Kidney (tissue), 14 donors: ENCODE results near the gene MLLT3. TPM values are rescaled to one million over a fixed set of nuclear protein-coding genes. Genes with fewer than 3 reads are reported as not detected.

ENCODE experiments used
- DNase-seq, 5 donors: peaks; one replicate each; pipeline ENCODE4 v3.0.0-alpha.2; 2013 to 2020
- FAIRE-seq: peaks from 2 replicates; lab custom pipeline; 2012; peaks lifted over from hg19 to GRCh38; lab: Jason Lieb, UNC
- H3K27ac ChIP-seq, 2 donors: one replicate each; pipeline ENCODE4 v1.7.0; 2013; ENCODE audit warnings: low read depth in 2 of 2, low read length in 2 of 2, inconsistent platforms in 1 of 2
- H3K27me3 ChIP-seq: one replicate; pipeline ENCODE4 v1.7.1; 2013; ENCODE audit warnings: low read length, inconsistent platforms; ENCODE audit not compliant: control insufficient read depth, insufficient read depth
- H3K36me3 ChIP-seq, 3 donors: one replicate each; pipeline versions ENCODE4 v1.7.0 to v1.7.1; 2013; ENCODE audit warnings: low read length in 3 of 3, control low read depth in 1 of 3, inconsistent platforms in 1 of 3; ENCODE audit not compliant: insufficient read depth in 3 of 3, control insufficient read depth in 2 of 3
- H3K4me1 ChIP-seq, 3 donors: one replicate each; pipeline versions ENCODE4 v1.7.0 to v1.7.1; 2013; ENCODE audit warnings: low read length in 3 of 3, inconsistent platforms in 1 of 3, low read depth in 1 of 3; ENCODE audit not compliant: control insufficient read depth in 2 of 3, insufficient read depth in 2 of 3
- H3K4me3 ChIP-seq, 3 donors: one replicate each; pipeline versions ENCODE4 v1.7.0 to v1.8.1; 2013; ENCODE audit warnings: low read length in 3 of 3, control low read depth in 1 of 3, inconsistent platforms in 1 of 3
- H3K9ac ChIP-seq, 3 donors: one replicate each; pipeline versions ENCODE4 v1.7.0 to v1.7.1; 2013; ENCODE audit warnings: low read length in 3 of 3, control low read depth in 1 of 3, inconsistent platforms in 1 of 3
- H3K9me3 ChIP-seq, 3 donors: one replicate each; pipeline versions ENCODE4 v1.7.0 to v1.7.1; 2013; ENCODE audit warnings: low read length in 3 of 3, control low read depth in 1 of 3, inconsistent platforms in 1 of 3; ENCODE audit not compliant: control insufficient read depth in 2 of 3, insufficient read depth in 1 of 3
- CTCF ChIP-seq: IDR thresholded peaks from 3 replicates; pipeline ENCODE4 v1.5.1; 2012; ENCODE audit warnings: mild to moderate bottlenecking, moderate library complexity, borderline replicate concordance; ENCODE audit not compliant: insufficient read depth; ENCODE audit errors: extremely low read depth
- intact Hi-C: fragments of 100-400 bp; cut with DNase I; formaldehyde crosslinking; loops from one replicate; pipeline ENCODE4 v1.11.1; 2022
- polyA plus RNA-seq: library from polyadenylated mRNA; stranded (reverse); fragments of 350-450 nt; fragmentation: Illumina TruSeq; extraction: RNeasy Lipid Tissue Mini Kit (QIAGEN cat#74804); gene quantifications from one replicate; pipeline ENCODE4 v1.2.3, GENCODE V29; 2014; ENCODE audit warnings: low read depth, low replicate concordance; ENCODE audit not compliant: insufficient read depth
- total RNA-seq: library from RNA; stranded (reverse); fragmentation: NEBNext Ultra II Directional; extraction: Animal tissue kit (Norgen Biotek cat#: 25700); gene quantifications from one replicate; pipeline ENCODE4 v1.2.1, GENCODE V29; 2021
- donor health status: control.
- donor health status: control.
- donor health status: control.
- donor health status: control.
- donor health status: control.
- donor health status: DM: yes; HTN: yes; CAD: no.
- donor health status: Normal renal cell carcinoma (clear cell type).

The MLLT3 gene
- total and polyA plus RNA-seq, 2 donors from 2014 or later: 15.8 to 19.7 TPM

- TF ChIP-seq CTCF: no peak
- no peaks in the 10 kb centered on the region for H3K36me3 ChIP-seq
- no peaks in the 10 kb centered on the region for H3K4me1 ChIP-seq
- H3K9me3 ChIP-seq: no peaks in the 10 kb centered on the region
- DNase-seq (no peak), FAIRE-seq (no peak)
- H3K4me3 ChIP-seq: no peak overlapping the region
- H3K27ac ChIP-seq: no peak overlapping the region
- H3K27me3 ChIP-seq: no peaks in the 10 kb centered on the region
- intact Hi-C loops: no loop called here
- no peak overlapping the region for H3K9ac ChIP-seq
Measured at GRCh38 chr9:20634895-20635294, 12.6 kb upstream of the MLLT3 start.

GRCh38 chr9:20632705-20633104 is 10.4 kb upstream of the MLLT3 start:
- Histone ChIP-seq H3K9ac (no peak overlapping the region), H3K9me3 (no peaks in the 10 kb centered on the region), H3K36me3 (no peaks in the 10 kb centered on the region), H3K27me3 (no peaks in the 10 kb centered on the region), H3K27ac (no peak overlapping the region), H3K4me1 (no peaks in the 10 kb centered on the region), H3K4me3 (no peak overlapping the region)
- FAIRE-seq (no peak), DNase-seq (no peak)
- no peak for TF ChIP-seq CTCF
- intact Hi-C loops: no loop called here

GRCh38 chr9:20630241-20630943 is 8.1 kb upstream of the MLLT3 start:
- H3K4me1 ChIP-seq: no peaks in the 10 kb centered on the region
- H3K27me3 ChIP-seq: no peaks in the 10 kb centered on the region
- DNase-seq (no peak), FAIRE-seq (no peak)
- H3K36me3 ChIP-seq: no peaks in the 10 kb centered on the region
- TF ChIP-seq CTCF: no peak
- intact Hi-C loops: no loop called here
- H3K27ac ChIP-seq: no peak overlapping the region
- no peak overlapping the region for H3K9ac ChIP-seq
- H3K9me3 ChIP-seq: no peaks in the 10 kb centered on the region
- no peak overlapping the region for H3K4me3 ChIP-seq

- no peak for TF ChIP-seq CTCF
- no peak for DNase-seq
- Histone ChIP-seq H3K27me3 (peaks cover 11% of the 10 kb centered on the region), H3K27ac (no peak overlapping the region), H3K9me3 (no peaks in the 10 kb centered on the region), H3K4me1 (peaks cover 0 to 6% (median 4%) of the 10 kb centered on the region in 3 donors), H3K36me3 (no peaks in the 10 kb centered on the region), H3K4me3 (peak overlapping the region in 2 of 3 donors; percentile 81 to 94), H3K9ac (no peak overlapping the region)
- FAIRE-seq: peak; percentile 93
- intact Hi-C loops: loop anchor here (10.0 kb wide), 1 partner anchor 270 kb away; no protein-coding TSS in a partner anchor
Measured at GRCh38 chr9:20625003-20625349, 2.7 kb upstream of the MLLT3 start.
